HL-60/S4 (cell line): Measurements from ENCODE around the gene OXTR.

Experiments
- in situ Hi-C: fragments of 300-500 bp; cut with MboI; formaldehyde crosslinking; loops from 2 replicates; pipeline ENCODE4 v1.14.3; 2022; ENCODE audit warnings: low sequenced_read_pairs

Gene OXTR

GRCh38 chr3:8769088-8769822 is at the start of gene OXTR:
TSS of gene OXTR (minus strand) at chr3:8769613. CDS start at chr3:8768187, 1,426 bp downstream.
- in situ Hi-C loops: no loop called here

- in situ Hi-C loops: no loop called here
Measured at GRCh38 chr3:8817486-8817885, 48.1 kb upstream of the OXTR start.

GRCh38 chr3:8816106-8816505 is 46.7 kb upstream of the OXTR start:
- in situ Hi-C loops: no loop called here

- in situ Hi-C loops: no loop called here
Measured at GRCh38 chr3:8813411-8813810, 44.0 kb upstream of the OXTR start.

GRCh38 chr3:8810561-8810960 is 41.1 kb upstream of the OXTR start:
- in situ Hi-C loops: no loop called here

GRCh38 chr3:8805774-8806173 is 36.4 kb upstream of the OXTR start:
- in situ Hi-C loops: no loop called here

GRCh38 chr3:8802256-8802655 is 32.8 kb upstream of the OXTR start:
- in situ Hi-C loops: no loop called here

- in situ Hi-C loops: no loop called here
Measured at GRCh38 chr3:8800016-8800415, 30.6 kb upstream of the OXTR start.

- in situ Hi-C loops: no loop called here
Measured at GRCh38 chr3:8794247-8794646, 24.8 kb upstream of the OXTR start.

- in situ Hi-C loops: no loop called here
Measured at GRCh38 chr3:8793242-8793641, 23.8 kb upstream of the OXTR start.

GRCh38 chr3:8790529-8790928 is 21.1 kb upstream of the OXTR start:
- in situ Hi-C loops: no loop called here

- in situ Hi-C loops: no loop called here
Measured at GRCh38 chr3:8784676-8785435, 15.4 kb upstream of the OXTR start.

GRCh38 chr3:8780279-8780678 is 10.9 kb upstream of the OXTR start:
- in situ Hi-C loops: no loop called here

GRCh38 chr3:8778475-8778874 is 9.1 kb upstream of the OXTR start:
- in situ Hi-C loops: no loop called here

GRCh38 chr3:8777978-8778267 is 8.5 kb upstream of the OXTR start:
- in situ Hi-C loops: no loop called here

GRCh38 chr3:8777201-8777977 is 8.0 kb upstream of the OXTR start:
- in situ Hi-C loops: no loop called here

GRCh38 chr3:8776406-8776805 is 7.0 kb upstream of the OXTR start:
- in situ Hi-C loops: no loop called here

- in situ Hi-C loops: no loop called here
Measured at GRCh38 chr3:8775602-8776001, 6.2 kb upstream of the OXTR start.

GRCh38 chr3:8775181-8775580 is 5.8 kb upstream of the OXTR start:
- in situ Hi-C loops: no loop called here

- in situ Hi-C loops: no loop called here
Measured at GRCh38 chr3:8773941-8774542, 4.6 kb upstream of the OXTR start.

GRCh38 chr3:8768364-8769087 is 887 bp downstream of the OXTR start:
- in situ Hi-C loops: no loop called here
